Measurements from ENCODE around the gene LIM2.

The LIM2 gene

DNA sequence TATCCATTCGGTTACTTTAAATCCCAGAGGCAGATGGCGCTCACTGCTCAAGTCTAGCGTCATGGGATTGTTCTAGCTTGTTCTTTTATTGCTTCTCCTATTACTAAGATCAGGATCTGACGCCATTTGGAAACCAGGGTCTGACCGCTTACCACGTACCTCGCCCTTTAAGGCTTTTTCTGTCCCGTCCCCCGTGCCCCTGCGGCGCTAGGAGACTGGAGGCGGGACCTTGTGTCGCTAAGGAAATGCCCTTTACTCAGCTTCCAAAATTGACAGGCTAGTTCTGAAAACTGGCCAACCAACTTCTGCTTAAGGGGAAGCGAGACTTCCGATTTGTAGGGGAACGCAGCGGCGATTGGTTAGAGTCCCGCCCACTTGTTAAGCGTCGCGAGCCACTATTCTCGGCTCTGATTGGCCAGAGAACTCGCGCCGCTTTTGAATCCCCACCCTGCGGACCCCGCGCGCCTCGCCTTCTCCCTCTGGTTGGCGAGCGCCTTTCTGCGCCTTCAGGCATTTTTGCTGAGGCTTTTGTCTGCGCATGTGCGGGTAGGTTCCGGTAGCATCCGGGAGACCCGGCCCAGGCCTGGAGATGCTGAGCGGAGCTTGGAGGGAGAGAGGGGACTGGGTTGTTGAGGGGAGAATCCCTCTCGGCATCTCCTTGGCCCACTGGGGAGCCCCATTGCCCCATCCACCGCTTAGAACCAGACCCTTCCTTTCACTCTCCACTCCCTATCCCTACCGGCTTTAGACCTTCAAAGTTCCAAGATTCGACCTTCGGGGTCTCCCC, 6.5 kb upstream of the LIM2 start:
- Histone ChIP-seq H3K4me3 (ENCODE audit: low read depth, low read length) (peak overlapping the region; percentile 76), H3K9me3 (ENCODE audit: control insufficient read depth, insufficient read depth, low read depth, low read length) (no peaks in the 10 kb centered on the region), H3K27ac (ENCODE audit: extremely low read depth, low read depth, low read length) (peak overlapping the region; percentile 35), H3K4me1 (ENCODE audit: control insufficient read depth, insufficient read depth, low read length) (peaks cover 4% of the 10 kb centered on the region; the same call in 1 of the 2 replicates), H3K36me3 (ENCODE audit: control insufficient read depth in 2 of 2, insufficient read depth in 1 of 2, low read length in 2 of 2) (no peaks in the 10 kb centered on the region)
- CTCF ChIA-PET, result interaction anchor here (0.6 to 4.5 kb wide), 9 partner anchors 13 to 262 kb away, joined by 3 to 22 read pairs (median 3); partner anchors contain the start of gene ETFB
- POLR2A ChIA-PET, result interaction anchor here (0.9 to 2.9 kb wide), 9 partner anchors 12 to 313 kb away, joined by 3 to 20 read pairs (median 4); partner anchors contain the start of gene ETFB
- TF ChIP-seq ZNF629 (tag by site-specific recombination; IDR thresholded peaks at IDR 0.05) (peak; percentile 55; the same call in 1 of the 2 replicates), ZEB2 (tag by site-specific recombination; IDR thresholded peaks at IDR 0.05) (no peak), GLIS2 (tag by site-specific recombination; IDR thresholded peaks at IDR 0.05) (0 out of 2 replicates have a peak, but pooled peaks have one; percentile 19), ZFP69B (tag by site-specific recombination; IDR thresholded peaks at IDR 0.05) (no peak), ZNF660 (tag by site-specific recombination; IDR thresholded peaks at IDR 0.05) (peak; percentile 74), SP3 (tag by site-specific recombination; IDR thresholded peaks at IDR 0.05) (peak; percentile 89), ZNF138 (tag by site-specific recombination; IDR thresholded peaks at IDR 0.05; ENCODE audit: borderline replicate concordance) (no peak), SCRT2 (tag by site-specific recombination; IDR thresholded peaks at IDR 0.05) (peak; percentile 100), SCRT1 (tag by site-specific recombination; IDR thresholded peaks at IDR 0.05; ENCODE audit: borderline replicate concordance) (peak; percentile 88), KLF9 (tag by site-specific recombination; IDR thresholded peaks at IDR 0.05; ENCODE audit: low read depth) (peak; percentile 22; the same call in 1 of the 2 replicates), ZNF701 (tag by site-specific recombination; IDR thresholded peaks at IDR 0.05) (no peak), KLF8 (tag by site-specific recombination; IDR thresholded peaks at IDR 0.05) (peak; percentile 22; the same call in 1 of the 2 replicates), ZNF561 (tag by site-specific recombination; IDR thresholded peaks at IDR 0.05; ENCODE audit: borderline replicate concordance) (peak; percentile 100), ZBTB8A (tag by site-specific recombination; IDR thresholded peaks at IDR 0.05) (peak; percentile 57; the same call in 1 of the 2 replicates), ZNF324 (tag by site-specific recombination; IDR thresholded peaks at IDR 0.05) (no peak), ZNF350 (tag by site-specific recombination; IDR thresholded peaks at IDR 0.05) (peak; percentile 95), EGR2 (tag by site-specific recombination; IDR thresholded peaks at IDR 0.05; ENCODE audit: low read depth) (0 out of 2 replicates have a peak, but pooled peaks have one; percentile 21)
- TF ChIP-seq, protein P1, sequence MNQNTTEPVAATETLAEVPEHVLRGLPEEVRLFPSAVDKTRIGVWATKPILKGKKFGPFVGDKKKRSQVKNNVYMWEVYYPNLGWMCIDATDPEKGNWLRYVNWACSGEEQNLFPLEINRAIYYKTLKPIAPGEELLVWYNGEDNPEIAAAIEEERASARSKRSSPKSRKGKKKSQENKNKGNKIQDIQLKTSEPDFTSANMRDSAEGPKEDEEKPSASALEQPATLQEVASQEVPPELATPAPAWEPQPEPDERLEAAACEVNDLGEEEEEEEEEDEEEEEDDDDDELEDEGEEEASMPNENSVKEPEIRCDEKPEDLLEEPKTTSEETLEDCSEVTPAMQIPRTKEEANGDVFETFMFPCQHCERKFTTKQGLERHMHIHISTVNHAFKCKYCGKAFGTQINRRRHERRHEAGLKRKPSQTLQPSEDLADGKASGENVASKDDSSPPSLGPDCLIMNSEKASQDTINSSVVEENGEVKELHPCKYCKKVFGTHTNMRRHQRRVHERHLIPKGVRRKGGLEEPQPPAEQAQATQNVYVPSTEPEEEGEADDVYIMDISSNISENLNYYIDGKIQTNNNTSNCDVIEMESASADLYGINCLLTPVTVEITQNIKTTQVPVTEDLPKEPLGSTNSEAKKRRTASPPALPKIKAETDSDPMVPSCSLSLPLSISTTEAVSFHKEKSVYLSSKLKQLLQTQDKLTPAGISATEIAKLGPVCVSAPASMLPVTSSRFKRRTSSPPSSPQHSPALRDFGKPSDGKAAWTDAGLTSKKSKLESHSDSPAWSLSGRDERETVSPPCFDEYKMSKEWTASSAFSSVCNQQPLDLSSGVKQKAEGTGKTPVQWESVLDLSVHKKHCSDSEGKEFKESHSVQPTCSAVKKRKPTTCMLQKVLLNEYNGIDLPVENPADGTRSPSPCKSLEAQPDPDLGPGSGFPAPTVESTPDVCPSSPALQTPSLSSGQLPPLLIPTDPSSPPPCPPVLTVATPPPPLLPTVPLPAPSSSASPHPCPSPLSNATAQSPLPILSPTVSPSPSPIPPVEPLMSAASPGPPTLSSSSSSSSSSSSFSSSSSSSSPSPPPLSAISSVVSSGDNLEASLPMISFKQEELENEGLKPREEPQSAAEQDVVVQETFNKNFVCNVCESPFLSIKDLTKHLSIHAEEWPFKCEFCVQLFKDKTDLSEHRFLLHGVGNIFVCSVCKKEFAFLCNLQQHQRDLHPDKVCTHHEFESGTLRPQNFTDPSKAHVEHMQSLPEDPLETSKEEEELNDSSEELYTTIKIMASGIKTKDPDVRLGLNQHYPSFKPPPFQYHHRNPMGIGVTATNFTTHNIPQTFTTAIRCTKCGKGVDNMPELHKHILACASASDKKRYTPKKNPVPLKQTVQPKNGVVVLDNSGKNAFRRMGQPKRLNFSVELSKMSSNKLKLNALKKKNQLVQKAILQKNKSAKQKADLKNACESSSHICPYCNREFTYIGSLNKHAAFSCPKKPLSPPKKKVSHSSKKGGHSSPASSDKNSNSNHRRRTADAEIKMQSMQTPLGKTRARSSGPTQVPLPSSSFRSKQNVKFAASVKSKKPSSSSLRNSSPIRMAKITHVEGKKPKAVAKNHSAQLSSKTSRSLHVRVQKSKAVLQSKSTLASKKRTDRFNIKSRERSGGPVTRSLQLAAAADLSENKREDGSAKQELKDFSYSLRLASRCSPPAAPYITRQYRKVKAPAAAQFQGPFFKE (tag by site-specific recombination; IDR thresholded peaks at IDR 0.05; ENCODE audit: borderline replicate concordance), result no peak
- TF ChIP-seq, protein P2, sequence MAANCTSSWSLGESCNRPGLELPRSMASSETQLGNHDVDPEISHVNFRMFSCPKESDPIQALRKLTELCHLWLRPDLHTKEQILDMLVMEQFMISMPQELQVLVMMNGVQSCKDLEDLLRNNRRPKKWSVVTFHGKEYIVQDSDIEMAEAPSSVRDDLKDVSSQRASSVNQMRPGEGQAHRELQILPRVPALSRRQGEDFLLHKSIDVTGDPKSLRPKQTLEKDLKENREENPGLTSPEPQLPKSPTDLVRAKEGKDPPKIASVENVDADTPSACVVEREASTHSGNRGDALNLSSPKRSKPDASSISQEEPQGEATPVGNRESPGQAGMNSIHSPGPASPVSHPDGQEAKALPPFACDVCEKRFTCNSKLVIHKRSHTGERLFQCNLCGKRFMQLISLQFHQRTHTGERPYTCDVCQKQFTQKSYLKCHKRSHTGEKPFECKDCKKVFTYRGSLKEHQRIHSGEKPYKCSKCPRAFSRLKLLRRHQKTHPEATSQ (tag by site-specific recombination; IDR thresholded peaks at IDR 0.05), result no peak
- TF ChIP-seq, protein P3, sequence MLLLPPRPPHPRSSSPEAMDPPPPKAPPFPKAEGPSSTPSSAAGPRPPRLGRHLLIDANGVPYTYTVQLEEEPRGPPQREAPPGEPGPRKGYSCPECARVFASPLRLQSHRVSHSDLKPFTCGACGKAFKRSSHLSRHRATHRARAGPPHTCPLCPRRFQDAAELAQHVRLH (tag by site-specific recombination; IDR thresholded peaks at IDR 0.05), result peak; percentile 19; the same call in 1 of the 2 replicates
- TF ChIP-seq, protein P4, sequence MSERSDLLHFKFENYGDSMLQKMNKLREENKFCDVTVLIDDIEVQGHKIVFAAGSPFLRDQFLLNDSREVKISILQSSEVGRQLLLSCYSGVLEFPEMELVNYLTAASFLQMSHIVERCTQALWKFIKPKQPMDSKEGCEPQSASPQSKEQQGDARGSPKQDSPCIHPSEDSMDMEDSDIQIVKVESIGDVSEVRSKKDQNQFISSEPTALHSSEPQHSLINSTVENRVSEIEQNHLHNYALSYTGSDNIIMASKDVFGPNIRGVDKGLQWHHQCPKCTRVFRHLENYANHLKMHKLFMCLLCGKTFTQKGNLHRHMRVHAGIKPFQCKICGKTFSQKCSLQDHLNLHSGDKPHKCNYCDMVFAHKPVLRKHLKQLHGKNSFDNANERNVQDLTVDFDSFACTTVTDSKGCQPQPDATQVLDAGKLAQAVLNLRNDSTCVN (tag by site-specific recombination; optimal IDR thresholded peaks at IDR 0.05), result peak; percentile 33
- TF ChIP-seq, protein P5, sequence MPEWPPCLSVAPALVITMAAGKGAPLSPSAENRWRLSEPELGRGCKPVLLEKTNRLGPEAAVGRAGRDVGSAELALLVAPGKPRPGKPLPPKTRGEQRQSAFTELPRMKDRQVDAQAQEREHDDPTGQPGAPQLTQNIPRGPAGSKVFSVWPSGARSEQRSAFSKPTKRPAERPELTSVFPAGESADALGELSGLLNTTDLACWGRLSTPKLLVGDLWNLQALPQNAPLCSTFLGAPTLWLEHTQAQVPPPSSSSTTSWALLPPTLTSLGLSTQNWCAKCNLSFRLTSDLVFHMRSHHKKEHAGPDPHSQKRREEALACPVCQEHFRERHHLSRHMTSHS (tag by site-specific recombination; IDR thresholded peaks at IDR 0.05), result no peak
- TF ChIP-seq, protein P6, sequence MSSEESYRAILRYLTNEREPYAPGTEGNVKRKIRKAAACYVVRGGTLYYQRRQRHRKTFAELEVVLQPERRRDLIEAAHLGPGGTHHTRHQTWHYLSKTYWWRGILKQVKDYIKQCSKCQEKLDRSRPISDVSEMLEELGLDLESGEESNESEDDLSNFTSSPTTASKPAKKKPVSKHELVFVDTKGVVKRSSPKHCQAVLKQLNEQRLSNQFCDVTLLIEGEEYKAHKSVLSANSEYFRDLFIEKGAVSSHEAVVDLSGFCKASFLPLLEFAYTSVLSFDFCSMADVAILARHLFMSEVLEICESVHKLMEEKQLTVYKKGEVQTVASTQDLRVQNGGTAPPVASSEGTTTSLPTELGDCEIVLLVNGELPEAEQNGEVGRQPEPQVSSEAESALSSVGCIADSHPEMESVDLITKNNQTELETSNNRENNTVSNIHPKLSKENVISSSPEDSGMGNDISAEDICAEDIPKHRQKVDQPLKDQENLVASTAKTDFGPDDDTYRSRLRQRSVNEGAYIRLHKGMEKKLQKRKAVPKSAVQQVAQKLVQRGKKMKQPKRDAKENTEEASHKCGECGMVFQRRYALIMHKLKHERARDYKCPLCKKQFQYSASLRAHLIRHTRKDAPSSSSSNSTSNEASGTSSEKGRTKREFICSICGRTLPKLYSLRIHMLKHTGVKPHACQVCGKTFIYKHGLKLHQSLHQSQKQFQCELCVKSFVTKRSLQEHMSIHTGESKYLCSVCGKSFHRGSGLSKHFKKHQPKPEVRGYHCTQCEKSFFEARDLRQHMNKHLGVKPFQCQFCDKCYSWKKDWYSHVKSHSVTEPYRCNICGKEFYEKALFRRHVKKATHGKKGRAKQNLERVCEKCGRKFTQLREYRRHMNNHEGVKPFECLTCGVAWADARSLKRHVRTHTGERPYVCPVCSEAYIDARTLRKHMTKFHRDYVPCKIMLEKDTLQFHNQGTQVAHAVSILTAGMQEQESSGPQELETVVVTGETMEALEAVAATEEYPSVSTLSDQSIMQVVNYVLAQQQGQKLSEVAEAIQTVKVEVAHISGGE (tag by site-specific recombination; conservative IDR thresholded peaks at IDR 0.05; ENCODE audit: low read depth), result 0 out of 2 replicates have a peak, but pooled peaks have one; percentile 19

Data from HEK293 (cell line).